HEK293 (cell line): ENCODE measurements around the gene B3GNT9.

Experiments used
- AEBP2 ChIP-seq: fragments of 450-650 bp; formaldehyde crosslinking; IDR thresholded peaks from 2 replicates; pipeline ENCODE4 v1.5.1; 2016; ENCODE audit warnings: missing biosample characterization, missing genetic modification characterization, borderline replicate concordance
- GFI1B ChIP-seq: fragments of 450-650 bp; formaldehyde crosslinking; IDR thresholded peaks from 2 replicates; pipeline ENCODE4 v1.5.1; 2016; ENCODE audit warnings: missing biosample characterization, missing genetic modification characterization
- GLI2 ChIP-seq: fragments of 450-650 bp; formaldehyde crosslinking; IDR thresholded peaks from 2 replicates; pipeline ENCODE4; 2017; ENCODE audit warnings: missing biosample characterization, missing genetic modification characterization, low read depth, borderline replicate concordance
- HOXC10 ChIP-seq: sonication (generic); formaldehyde crosslinking; IDR thresholded peaks from 2 replicates; pipeline ENCODE4 v1.8.1; 2023; ENCODE audit warnings: mild to moderate bottlenecking, missing genetic modification reagents
- KLF9 ChIP-seq: fragments of 450-650 bp; formaldehyde crosslinking; IDR thresholded peaks from 2 replicates; pipeline ENCODE4 v1.5.1; 2016; ENCODE audit warnings: missing biosample characterization, missing genetic modification characterization, low read depth
- OSR2 ChIP-seq: fragments of 450-650 bp; formaldehyde crosslinking; IDR thresholded peaks from 2 replicates; pipeline ENCODE4 v1.5.1; 2016; ENCODE audit warnings: missing biosample characterization, missing genetic modification characterization
- SETDB1 ChIP-seq: IDR thresholded peaks from one replicate; pipeline ENCODE4 v1.6.1; 2017; ENCODE audit warnings: mild to moderate bottlenecking, low read length, moderate library complexity, mixed read lengths; ENCODE audit not compliant: insufficient read length
- ZBTB17 ChIP-seq: fragments of 450-650 bp; formaldehyde crosslinking; IDR thresholded peaks from 2 replicates; pipeline ENCODE4 v1.5.1; 2016; ENCODE audit warnings: missing biosample characterization, missing genetic modification characterization
- ZNF175 ChIP-seq: fragments of 450-650 bp; formaldehyde crosslinking; IDR thresholded peaks from 2 replicates; pipeline ENCODE4 v1.5.1; 2016; ENCODE audit warnings: missing biosample characterization, missing genetic modification characterization
- ZNF280D ChIP-seq: fragments of 450-650 bp; formaldehyde crosslinking; IDR thresholded peaks from 2 replicates; pipeline ENCODE4 v1.5.1; 2016; ENCODE audit warnings: missing biosample characterization, missing genetic modification characterization
- ZNF302 ChIP-seq: fragments of 450-650 bp; formaldehyde crosslinking; IDR thresholded peaks from 2 replicates; pipeline ENCODE4 v1.5.1; 2016; ENCODE audit warnings: missing biosample characterization, missing genetic modification characterization, low read depth
- ZNF341 ChIP-seq: fragments of 450-650 bp; formaldehyde crosslinking; IDR thresholded peaks from 2 replicates; pipeline ENCODE4; 2016; ENCODE audit warnings: low read depth, missing biosample characterization, missing genetic modification characterization
- ZNF391 ChIP-seq: fragments of 450-650 bp; formaldehyde crosslinking; IDR thresholded peaks from 2 replicates; pipeline ENCODE4 v1.5.1; 2016; ENCODE audit warnings: low read depth, missing biosample characterization, missing genetic modification characterization, borderline replicate concordance
- ZNF449 ChIP-seq: fragments of 450-650 bp; formaldehyde crosslinking; IDR thresholded peaks from 2 replicates; pipeline ENCODE4 v1.5.1; 2017; ENCODE audit warnings: missing biosample characterization, mild to moderate bottlenecking, missing genetic modification characterization, moderate library complexity
- ZNF596 ChIP-seq: fragments of 450-650 bp; IDR thresholded peaks from 2 replicates; pipeline ENCODE4 v1.5.0; 2018; ENCODE audit warnings: missing biosample characterization, mild to moderate bottlenecking, missing genetic modification characterization, moderate library complexity
- ZNF664 ChIP-seq: fragments of 450-650 bp; formaldehyde crosslinking; IDR thresholded peaks from 2 replicates; pipeline ENCODE4 v1.5.1; 2016; ENCODE audit warnings: missing biosample characterization, missing genetic modification characterization
- ZNF776 ChIP-seq: fragments of 450-650 bp; formaldehyde crosslinking; IDR thresholded peaks from 2 replicates; pipeline ENCODE4 v1.5.0; 2017; ENCODE audit warnings: missing biosample characterization, missing genetic modification characterization, borderline replicate concordance
- ZNF837 ChIP-seq: fragments of 450-650 bp; formaldehyde crosslinking; IDR thresholded peaks from 2 replicates; pipeline ENCODE4 v1.5.1; 2016; ENCODE audit warnings: missing biosample characterization, missing genetic modification characterization
- ZSCAN4 ChIP-seq: fragments of 450-650 bp; formaldehyde crosslinking; IDR thresholded peaks from 2 replicates; pipeline ENCODE4 v1.5.1; 2017; ENCODE audit warnings: missing biosample characterization, missing genetic modification characterization
- TF ChIP-seq, protein P1 (sequence below): fragments of 450-650 bp; formaldehyde crosslinking; IDR thresholded peaks from 2 replicates; pipeline ENCODE4 v1.5.1; 2016; ENCODE audit warnings: missing biosample characterization, missing genetic modification characterization
- TF ChIP-seq, protein P2 (sequence below): fragments of 450-650 bp; formaldehyde crosslinking; IDR thresholded peaks from 2 replicates; pipeline ENCODE4 v1.5.1; 2016; ENCODE audit warnings: missing biosample characterization, missing genetic modification characterization
- TF ChIP-seq, protein P3 (sequence below): fragments of 450-650 bp; formaldehyde crosslinking; IDR thresholded peaks from 2 replicates; pipeline ENCODE4 v1.5.1; 2016; ENCODE audit warnings: missing biosample characterization, missing genetic modification characterization
- TF ChIP-seq, protein P4 (sequence below): fragments of 450-650 bp; formaldehyde crosslinking; IDR thresholded peaks from 2 replicates; pipeline ENCODE4 v1.5.1; 2017; ENCODE audit warnings: missing biosample characterization, missing genetic modification characterization

B3GNT9 gene

DNA sequence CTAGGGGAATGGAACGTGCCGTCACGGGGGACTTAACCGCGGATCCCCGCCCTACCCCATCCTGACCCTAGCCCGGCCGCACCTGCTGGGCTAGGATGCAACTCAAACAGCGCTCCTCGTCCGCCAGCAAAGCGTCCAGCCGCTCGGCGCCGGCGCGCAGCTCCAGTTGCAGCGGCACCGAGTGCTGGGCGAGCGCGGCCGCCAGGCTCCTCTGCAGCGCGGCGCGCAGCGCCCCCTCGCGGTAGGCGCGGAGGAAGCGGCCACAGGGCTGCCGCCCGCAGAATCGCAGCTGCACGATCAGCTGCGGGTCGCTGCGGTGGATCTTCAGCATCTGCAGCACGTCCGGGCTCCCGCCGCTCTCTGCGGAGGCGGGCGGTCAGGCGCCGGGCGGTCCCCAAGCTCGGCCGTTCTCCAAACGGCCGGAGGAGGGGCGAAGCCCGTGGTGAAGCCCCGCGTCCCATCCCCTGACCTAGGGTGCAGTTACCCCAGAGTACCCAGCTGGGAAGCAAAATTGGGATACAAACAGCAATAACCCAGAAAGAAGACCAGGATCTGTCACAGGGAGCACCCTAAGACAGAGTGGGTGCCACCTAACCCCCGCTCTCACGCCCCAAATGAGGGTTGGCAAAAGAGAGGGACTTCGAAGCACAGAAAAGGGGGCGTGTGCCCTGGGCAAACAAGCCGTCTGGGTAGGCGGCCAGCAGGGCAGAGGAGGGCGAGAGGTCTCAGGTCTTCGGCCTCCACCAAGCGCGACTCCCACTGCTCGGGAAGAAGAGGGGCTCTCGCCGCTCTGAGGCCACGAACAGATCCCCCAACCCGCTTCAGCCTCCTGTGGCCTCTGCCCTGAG lies 4.7 kb upstream of the B3GNT9 start (continued):
- no peak for TF ChIP-seq ZNF302 (tag by site-specific recombination)
- no peak for TF ChIP-seq ZBTB17 (tag by site-specific recombination)
- no peak for TF ChIP-seq SETDB1
- TF ChIP-seq ZNF776, result no peak
- no peak for TF ChIP-seq ZNF391 (tag by site-specific recombination)
- no peak for TF ChIP-seq HOXC10
- TF ChIP-seq ZNF449 (tag by site-specific recombination), result peak; percentile 75
- TF ChIP-seq ZNF280D (tag by site-specific recombination), result no peak
- no peak for TF ChIP-seq AEBP2
- no peak for TF ChIP-seq OSR2 (tag by site-specific recombination)
- TF ChIP-seq, protein P1, sequence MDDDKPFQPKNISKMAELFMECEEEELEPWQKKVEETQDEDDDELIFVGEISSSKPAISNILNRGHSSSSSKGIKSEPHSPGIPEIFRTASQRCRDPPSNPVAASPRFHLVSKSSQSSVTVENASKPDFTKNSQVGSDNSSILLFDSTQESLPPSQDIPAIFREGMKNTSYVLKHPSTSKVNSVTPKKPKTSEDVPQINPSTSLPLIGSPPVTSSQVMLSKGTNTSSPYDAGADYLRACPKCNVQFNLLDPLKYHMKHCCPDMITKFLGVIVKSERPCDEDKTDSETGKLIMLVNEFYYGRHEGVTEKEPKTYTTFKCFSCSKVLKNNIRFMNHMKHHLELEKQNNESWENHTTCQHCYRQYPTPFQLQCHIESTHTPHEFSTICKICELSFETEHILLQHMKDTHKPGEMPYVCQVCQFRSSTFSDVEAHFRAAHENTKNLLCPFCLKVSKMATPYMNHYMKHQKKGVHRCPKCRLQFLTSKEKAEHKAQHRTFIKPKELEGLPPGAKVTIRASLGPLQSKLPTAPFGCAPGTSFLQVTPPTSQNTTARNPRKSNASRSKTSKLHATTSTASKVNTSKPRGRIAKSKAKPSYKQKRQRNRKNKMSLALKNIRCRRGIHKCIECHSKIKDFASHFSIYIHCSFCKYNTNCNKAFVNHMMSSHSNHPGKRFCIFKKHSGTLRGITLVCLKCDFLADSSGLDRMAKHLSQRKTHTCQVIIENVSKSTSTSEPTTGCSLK (tag by site-specific recombination), result no peak
- no peak for TF ChIP-seq ZNF596 (tag by site-specific recombination)
- TF ChIP-seq ZNF664 (tag by site-specific recombination), result no peak
- no peak for TF ChIP-seq ZNF175 (tag by site-specific recombination)
- TF ChIP-seq, protein P2, sequence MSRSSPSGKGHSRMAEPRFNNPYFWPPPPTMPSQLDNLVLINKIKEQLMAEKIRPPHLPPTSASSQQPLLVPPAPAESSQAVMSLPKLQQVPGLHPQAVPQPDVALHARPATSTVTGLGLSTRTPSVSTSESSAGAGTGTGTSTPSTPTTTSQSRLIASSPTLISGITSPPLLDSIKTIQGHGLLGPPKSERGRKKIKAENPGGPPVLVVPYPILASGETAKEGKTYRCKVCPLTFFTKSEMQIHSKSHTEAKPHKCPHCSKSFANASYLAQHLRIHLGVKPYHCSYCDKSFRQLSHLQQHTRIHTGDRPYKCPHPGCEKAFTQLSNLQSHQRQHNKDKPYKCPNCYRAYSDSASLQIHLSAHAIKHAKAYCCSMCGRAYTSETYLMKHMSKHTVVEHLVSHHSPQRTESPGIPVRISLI (tag by site-specific recombination), result no peak
- TF ChIP-seq KLF9, result peak; percentile 62
- TF ChIP-seq GFI1B (tag by site-specific recombination), result no peak
- TF ChIP-seq ZNF837, result no peak
- TF ChIP-seq ZNF341 (tag by site-specific recombination), result no peak
- TF ChIP-seq, protein P3, sequence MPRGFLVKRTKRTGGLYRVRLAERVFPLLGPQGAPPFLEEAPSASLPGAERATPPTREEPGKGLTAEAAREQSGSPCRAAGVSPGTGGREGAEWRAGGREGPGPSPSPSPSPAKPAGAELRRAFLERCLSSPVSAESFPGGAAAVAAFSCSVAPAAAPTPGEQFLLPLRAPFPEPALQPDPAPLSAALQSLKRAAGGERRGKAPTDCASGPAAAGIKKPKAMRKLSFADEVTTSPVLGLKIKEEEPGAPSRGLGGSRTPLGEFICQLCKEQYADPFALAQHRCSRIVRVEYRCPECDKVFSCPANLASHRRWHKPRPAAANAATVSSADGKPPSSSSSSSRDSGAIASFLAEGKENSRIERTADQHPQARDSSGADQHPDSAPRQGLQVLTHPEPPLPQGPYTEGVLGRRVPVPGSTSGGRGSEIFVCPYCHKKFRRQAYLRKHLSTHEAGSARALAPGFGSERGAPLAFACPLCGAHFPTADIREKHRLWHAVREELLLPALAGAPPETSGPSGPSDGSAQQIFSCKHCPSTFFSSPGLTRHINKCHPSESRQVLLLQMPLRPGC (tag by site-specific recombination), result no peak
- TF ChIP-seq, protein P4, sequence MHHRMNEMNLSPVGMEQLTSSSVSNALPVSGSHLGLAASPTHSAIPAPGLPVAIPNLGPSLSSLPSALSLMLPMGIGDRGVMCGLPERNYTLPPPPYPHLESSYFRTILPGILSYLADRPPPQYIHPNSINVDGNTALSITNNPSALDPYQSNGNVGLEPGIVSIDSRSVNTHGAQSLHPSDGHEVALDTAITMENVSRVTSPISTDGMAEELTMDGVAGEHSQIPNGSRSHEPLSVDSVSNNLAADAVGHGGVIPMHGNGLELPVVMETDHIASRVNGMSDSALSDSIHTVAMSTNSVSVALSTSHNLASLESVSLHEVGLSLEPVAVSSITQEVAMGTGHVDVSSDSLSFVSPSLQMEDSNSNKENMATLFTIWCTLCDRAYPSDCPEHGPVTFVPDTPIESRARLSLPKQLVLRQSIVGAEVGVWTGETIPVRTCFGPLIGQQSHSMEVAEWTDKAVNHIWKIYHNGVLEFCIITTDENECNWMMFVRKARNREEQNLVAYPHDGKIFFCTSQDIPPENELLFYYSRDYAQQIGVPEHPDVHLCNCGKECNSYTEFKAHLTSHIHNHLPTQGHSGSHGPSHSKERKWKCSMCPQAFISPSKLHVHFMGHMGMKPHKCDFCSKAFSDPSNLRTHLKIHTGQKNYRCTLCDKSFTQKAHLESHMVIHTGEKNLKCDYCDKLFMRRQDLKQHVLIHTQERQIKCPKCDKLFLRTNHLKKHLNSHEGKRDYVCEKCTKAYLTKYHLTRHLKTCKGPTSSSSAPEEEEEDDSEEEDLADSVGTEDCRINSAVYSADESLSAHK (tag by site-specific recombination), result no peak
- no peak for TF ChIP-seq GLI2 (tag by site-specific recombination)
- TF ChIP-seq ZSCAN4, result no peak
